SK-N-SH treated with all-trans-retinoic acid at 6 μM for 48 hours (cell line): ENCODE data around the gene RAB18.

Experiments used
- ATAC-seq: fragments of 200-7000 bp; cut with Tn5 transposase; 3 replicates; pipeline ENCODE4 v1.9.1; 2020; ENCODE audit warnings: mild to moderate bottlenecking, moderate library complexity
- ARNTL ChIP-seq: fragments of 450-650 bp; formaldehyde crosslinking; IDR thresholded peaks from 2 replicates; pipeline ENCODE4 v1.5.0; 2020; ENCODE audit warnings: low read depth, mild to moderate bottlenecking, moderate library complexity, borderline replicate concordance
- BACH2 ChIP-seq: fragments of 250-450 bp; sonication (Bioruptor Pico); IDR thresholded peaks from 2 replicates; pipeline ENCODE4 v1.9.0; 2021; ENCODE audit warnings: mild to moderate bottlenecking, borderline replicate concordance
- CSDC2 ChIP-seq: fragments of 250-450 bp; sonication (Bioruptor Pico); IDR thresholded peaks from 2 replicates; pipeline ENCODE4 v1.5.0; 2020; ENCODE audit warnings: mild to moderate bottlenecking, moderate library complexity
- ESRRG ChIP-seq: fragments of 250-450 bp; sonication (Bioruptor Pico); IDR thresholded peaks from 2 replicates; pipeline ENCODE4 v1.6.1; 2021; ENCODE audit warnings: mild to moderate bottlenecking
- GLIS3 ChIP-seq: fragments of 250-450 bp; sonication (Bioruptor Pico); IDR thresholded peaks from 2 replicates; pipeline ENCODE4 v1.5.0; 2020; ENCODE audit warnings: mild to moderate bottlenecking, moderate library complexity
- ISL1 ChIP-seq: fragments of 250-450 bp; sonication (Bioruptor Pico); IDR thresholded peaks from 2 replicates; pipeline ENCODE4 v2.1.2; 2022; ENCODE audit warnings: mild to moderate bottlenecking, moderate library complexity
- OSR1 ChIP-seq: fragments of 250-450 bp; sonication (Bioruptor Pico); IDR thresholded peaks from 2 replicates; pipeline ENCODE4 v1.8.0; 2022; ENCODE audit warnings: moderate library complexity, mild to moderate bottlenecking, inconsistent platforms
- RARB ChIP-seq: fragments of 250-450 bp; sonication (Bioruptor Pico); IDR thresholded peaks from 2 replicates; pipeline ENCODE4 v1.8.0; 2021; ENCODE audit warnings: mild to moderate bottlenecking, moderate library complexity
- SNAI2 ChIP-seq: fragments of 250-450 bp; sonication (Bioruptor Pico); IDR thresholded peaks from 2 replicates; pipeline ENCODE4 v1.5.0; 2020; ENCODE audit warnings: mild to moderate bottlenecking, moderate library complexity
- TCF4 ChIP-seq: fragments of 250-450 bp; sonication (Bioruptor Pico); IDR thresholded peaks from 2 replicates; pipeline ENCODE4 v1.8.0; 2021; ENCODE audit warnings: mild to moderate bottlenecking, moderate library complexity, borderline replicate concordance
- TOX ChIP-seq: fragments of 250-450 bp; sonication (Bioruptor Pico); IDR thresholded peaks from 2 replicates; pipeline ENCODE4 v1.8.0; 2021; ENCODE audit warnings: mild to moderate bottlenecking, moderate library complexity, borderline replicate concordance
- ZC3H10 ChIP-seq: fragments of 250-450 bp; sonication (Bioruptor Pico); IDR thresholded peaks from 2 replicates; pipeline ENCODE4 v1.5.1; 2021; ENCODE audit warnings: mild to moderate bottlenecking, moderate library complexity
- ZFP3 ChIP-seq: fragments of 250-450 bp; sonication (Bioruptor Pico); IDR thresholded peaks from 2 replicates; pipeline ENCODE4 v1.5.0; 2020; ENCODE audit warnings: mild to moderate bottlenecking, moderate library complexity
- ZFP30 ChIP-seq: fragments of 450-650 bp; formaldehyde crosslinking; IDR thresholded peaks from 2 replicates; pipeline ENCODE4 v1.5.0; 2022; ENCODE audit warnings: mild to moderate bottlenecking, moderate library complexity
- ZNF565 ChIP-seq: fragments of 450-650 bp; formaldehyde crosslinking; conservative IDR thresholded peaks from 2 replicates; pipeline ENCODE4 v1.5.0; 2020; ENCODE audit warnings: low read depth, mild to moderate bottlenecking, moderate library complexity
- ZNF70 ChIP-seq: fragments of 450-650 bp; formaldehyde crosslinking; IDR thresholded peaks from 2 replicates; pipeline ENCODE4 v1.5.0; 2020; ENCODE audit warnings: mild to moderate bottlenecking, moderate library complexity
- ZNF8 ChIP-seq: fragments of 450-650 bp; formaldehyde crosslinking; IDR thresholded peaks from 2 replicates; pipeline ENCODE4 v1.5.0; 2020; ENCODE audit warnings: mild to moderate bottlenecking, moderate library complexity
- TF ChIP-seq, protein P1 (sequence below): fragments of 250-450 bp; sonication (Bioruptor Pico); IDR thresholded peaks from 2 replicates; pipeline ENCODE4 v1.5.1; 2021; ENCODE audit warnings: mild to moderate bottlenecking, moderate library complexity
- TF ChIP-seq, protein P2 (sequence below): fragments of 250-450 bp; sonication (Bioruptor Pico); IDR thresholded peaks from 2 replicates; pipeline ENCODE4 v1.5.0; 2020; ENCODE audit warnings: mild to moderate bottlenecking, moderate library complexity
- TF ChIP-seq, protein P3 (sequence below): fragments of 250-450 bp; sonication (Bioruptor Pico); IDR thresholded peaks from 2 replicates; pipeline ENCODE4 v1.8.0; 2021; ENCODE audit warnings: low read depth, mild to moderate bottlenecking, moderate library complexity, borderline replicate concordance
- TF ChIP-seq, protein P4 (sequence below): fragments of 250-450 bp; sonication (Bioruptor Pico); IDR thresholded peaks from 2 replicates; pipeline ENCODE4 v1.8.0; 2020; ENCODE audit warnings: mild to moderate bottlenecking, moderate library complexity, borderline replicate concordance

RAB18 gene

DNA sequence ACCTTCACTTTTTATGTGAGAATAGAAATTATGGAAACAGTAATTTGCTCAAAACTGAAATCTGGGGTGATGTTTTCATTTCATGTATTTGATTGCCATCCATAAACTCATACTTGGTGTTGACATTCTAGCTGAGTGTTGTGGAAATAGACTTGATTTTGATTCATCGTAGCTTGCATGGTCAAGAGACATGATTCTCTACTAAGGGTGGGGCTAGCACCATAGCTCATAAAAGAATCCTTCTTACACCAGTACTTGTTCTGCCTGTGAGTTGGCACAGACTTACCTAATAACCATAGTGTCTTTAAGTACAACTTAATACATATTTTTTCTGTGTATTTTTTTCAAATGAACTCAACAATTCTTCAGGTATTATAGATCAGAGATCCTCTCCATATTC is 36.6 kb downstream of the RAB18 start:
- TF ChIP-seq ZFP3 (CRISPR knock-in tag) = no peak
- TF ChIP-seq GLIS3 = no peak
- TF ChIP-seq ZC3H10 (CRISPR knock-in tag) = no peak
- TF ChIP-seq, protein P1, sequence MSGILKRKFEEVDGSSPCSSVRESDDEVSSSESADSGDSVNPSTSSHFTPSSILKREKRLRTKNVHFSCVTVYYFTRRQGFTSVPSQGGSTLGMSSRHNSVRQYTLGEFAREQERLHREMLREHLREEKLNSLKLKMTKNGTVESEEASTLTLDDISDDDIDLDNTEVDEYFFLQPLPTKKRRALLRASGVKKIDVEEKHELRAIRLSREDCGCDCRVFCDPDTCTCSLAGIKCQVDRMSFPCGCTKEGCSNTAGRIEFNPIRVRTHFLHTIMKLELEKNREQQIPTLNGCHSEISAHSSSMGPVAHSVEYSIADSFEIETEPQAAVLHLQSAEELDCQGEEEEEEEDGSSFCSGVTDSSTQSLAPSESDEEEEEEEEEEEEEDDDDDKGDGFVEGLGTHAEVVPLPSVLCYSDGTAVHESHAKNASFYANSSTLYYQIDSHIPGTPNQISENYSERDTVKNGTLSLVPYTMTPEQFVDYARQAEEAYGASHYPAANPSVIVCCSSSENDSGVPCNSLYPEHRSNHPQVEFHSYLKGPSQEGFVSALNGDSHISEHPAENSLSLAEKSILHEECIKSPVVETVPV (CRISPR knock-in tag) = no peak
- no peak for TF ChIP-seq ISL1 (CRISPR knock-in tag)
- no peak for ATAC-seq

DNA sequence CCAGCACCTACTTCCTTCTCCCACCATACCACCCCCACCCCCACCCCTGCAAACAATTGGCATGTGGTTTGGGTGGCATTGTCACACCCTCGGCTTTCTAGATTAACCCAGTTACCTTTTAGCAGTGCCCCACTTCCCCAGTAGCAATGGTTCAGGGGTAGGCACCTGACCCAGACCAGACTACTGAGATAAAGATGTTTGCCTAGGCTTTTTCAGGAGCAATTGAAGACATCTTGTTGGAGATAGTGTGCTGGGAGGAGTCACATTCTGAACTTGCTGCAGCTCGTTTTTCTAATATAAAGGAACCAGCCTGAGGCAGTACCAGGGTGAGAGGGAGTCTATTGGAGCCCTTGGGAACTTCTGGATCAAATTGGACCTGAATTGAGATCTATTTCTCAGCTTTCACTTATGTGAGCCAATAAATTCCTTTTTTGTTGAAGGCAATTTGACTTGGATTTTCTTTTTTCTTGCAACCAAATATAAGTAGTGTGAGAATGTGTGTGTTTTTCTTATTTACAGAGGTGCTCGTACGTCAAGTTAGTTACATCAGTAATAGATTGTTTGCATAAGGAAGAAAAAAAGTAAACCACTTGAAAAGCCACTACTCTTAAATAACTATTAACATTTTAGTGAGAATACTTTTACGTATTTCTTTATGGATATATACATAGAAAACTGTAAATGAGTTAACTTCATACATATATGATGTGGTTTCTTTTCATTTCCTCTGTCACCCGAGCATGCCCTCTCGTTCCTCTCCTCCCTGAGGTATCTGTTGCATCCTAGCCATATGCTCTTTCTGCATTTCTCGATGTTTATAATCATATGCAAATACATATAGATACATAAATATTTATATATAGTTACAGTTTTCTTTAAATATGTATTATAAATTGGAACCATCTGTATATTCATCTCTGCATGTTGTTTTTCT is 38.0 kb downstream of the RAB18 start:
- TF ChIP-seq ARNTL (CRISPR knock-in tag) (no peak), SNAI2 (CRISPR knock-in tag) (no peak), TCF4 (CRISPR knock-in tag) (no peak), ESRRG (CRISPR knock-in tag) (no peak), GLIS3 (no peak), ZNF8 (CRISPR knock-in tag) (no peak), CSDC2 (CRISPR knock-in tag) (no peak), RARB (CRISPR knock-in tag) (no peak), OSR1 (CRISPR knock-in tag) (no peak), ZFP3 (CRISPR knock-in tag) (no peak), ZC3H10 (CRISPR knock-in tag) (no peak), TOX (CRISPR knock-in tag) (no peak)
- TF ChIP-seq, protein P2, sequence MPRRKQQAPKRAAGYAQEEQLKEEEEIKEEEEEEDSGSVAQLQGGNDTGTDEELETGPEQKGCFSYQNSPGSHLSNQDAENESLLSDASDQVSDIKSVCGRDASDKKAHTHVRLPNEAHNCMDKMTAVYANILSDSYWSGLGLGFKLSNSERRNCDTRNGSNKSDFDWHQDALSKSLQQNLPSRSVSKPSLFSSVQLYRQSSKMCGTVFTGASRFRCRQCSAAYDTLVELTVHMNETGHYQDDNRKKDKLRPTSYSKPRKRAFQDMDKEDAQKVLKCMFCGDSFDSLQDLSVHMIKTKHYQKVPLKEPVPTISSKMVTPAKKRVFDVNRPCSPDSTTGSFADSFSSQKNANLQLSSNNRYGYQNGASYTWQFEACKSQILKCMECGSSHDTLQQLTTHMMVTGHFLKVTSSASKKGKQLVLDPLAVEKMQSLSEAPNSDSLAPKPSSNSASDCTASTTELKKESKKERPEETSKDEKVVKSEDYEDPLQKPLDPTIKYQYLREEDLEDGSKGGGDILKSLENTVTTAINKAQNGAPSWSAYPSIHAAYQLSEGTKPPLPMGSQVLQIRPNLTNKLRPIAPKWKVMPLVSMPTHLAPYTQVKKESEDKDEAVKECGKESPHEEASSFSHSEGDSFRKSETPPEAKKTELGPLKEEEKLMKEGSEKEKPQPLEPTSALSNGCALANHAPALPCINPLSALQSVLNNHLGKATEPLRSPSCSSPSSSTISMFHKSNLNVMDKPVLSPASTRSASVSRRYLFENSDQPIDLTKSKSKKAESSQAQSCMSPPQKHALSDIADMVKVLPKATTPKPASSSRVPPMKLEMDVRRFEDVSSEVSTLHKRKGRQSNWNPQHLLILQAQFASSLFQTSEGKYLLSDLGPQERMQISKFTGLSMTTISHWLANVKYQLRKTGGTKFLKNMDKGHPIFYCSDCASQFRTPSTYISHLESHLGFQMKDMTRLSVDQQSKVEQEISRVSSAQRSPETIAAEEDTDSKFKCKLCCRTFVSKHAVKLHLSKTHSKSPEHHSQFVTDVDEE = no peak
- TF ChIP-seq, protein P3, sequence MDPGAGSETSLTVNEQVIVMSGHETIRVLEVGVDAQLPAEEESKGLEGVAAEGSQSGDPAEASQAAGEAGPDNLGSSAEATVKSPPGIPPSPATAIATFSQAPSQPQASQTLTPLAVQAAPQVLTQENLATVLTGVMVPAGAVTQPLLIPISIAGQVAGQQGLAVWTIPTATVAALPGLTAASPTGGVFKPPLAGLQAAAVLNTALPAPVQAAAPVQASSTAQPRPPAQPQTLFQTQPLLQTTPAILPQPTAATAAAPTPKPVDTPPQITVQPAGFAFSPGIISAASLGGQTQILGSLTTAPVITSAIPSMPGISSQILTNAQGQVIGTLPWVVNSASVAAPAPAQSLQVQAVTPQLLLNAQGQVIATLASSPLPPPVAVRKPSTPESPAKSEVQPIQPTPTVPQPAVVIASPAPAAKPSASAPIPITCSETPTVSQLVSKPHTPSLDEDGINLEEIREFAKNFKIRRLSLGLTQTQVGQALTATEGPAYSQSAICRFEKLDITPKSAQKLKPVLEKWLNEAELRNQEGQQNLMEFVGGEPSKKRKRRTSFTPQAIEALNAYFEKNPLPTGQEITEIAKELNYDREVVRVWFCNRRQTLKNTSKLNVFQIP = no peak
- no peak for ATAC-seq

DNA sequence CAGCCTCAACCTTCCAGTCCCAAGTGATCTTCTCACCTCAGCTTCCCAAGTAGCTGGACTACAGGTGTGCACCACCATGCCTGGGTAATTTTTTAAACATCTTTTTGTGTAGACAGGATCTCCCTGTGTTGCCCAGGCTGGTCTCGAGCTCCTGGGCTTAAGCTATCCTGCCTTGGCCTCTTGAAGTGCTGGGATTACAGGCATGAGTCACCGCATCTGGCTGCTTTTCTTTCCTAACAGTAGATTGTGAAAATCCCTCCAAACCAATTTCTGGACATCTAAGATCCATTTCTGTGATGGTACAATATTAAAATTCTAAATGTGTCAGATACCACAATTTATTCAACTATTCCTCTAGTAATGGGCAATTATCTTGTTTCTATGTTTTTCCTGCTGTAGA is 38.7 kb downstream of the RAB18 start:
- no peak for ATAC-seq
- no peak for TF ChIP-seq BACH2 (CRISPR knock-in tag)
- TF ChIP-seq ZNF565 = no peak
- no peak for TF ChIP-seq ESRRG (CRISPR knock-in tag)
- no peak for TF ChIP-seq GLIS3
- no peak for TF ChIP-seq ZNF70
- TF ChIP-seq OSR1 (CRISPR knock-in tag) = no peak
- TF ChIP-seq RARB (CRISPR knock-in tag) = no peak
- no peak for TF ChIP-seq ISL1 (CRISPR knock-in tag)
- TF ChIP-seq ZFP30 (CRISPR knock-in tag) = no peak
- no peak for TF ChIP-seq ZFP3 (CRISPR knock-in tag)
- TF ChIP-seq, protein P3 = no peak
- no peak for TF ChIP-seq ARNTL (CRISPR knock-in tag)
- TF ChIP-seq, protein P2 = no peak
- no peak for TF ChIP-seq TOX (CRISPR knock-in tag)
- TF ChIP-seq, protein P4, sequence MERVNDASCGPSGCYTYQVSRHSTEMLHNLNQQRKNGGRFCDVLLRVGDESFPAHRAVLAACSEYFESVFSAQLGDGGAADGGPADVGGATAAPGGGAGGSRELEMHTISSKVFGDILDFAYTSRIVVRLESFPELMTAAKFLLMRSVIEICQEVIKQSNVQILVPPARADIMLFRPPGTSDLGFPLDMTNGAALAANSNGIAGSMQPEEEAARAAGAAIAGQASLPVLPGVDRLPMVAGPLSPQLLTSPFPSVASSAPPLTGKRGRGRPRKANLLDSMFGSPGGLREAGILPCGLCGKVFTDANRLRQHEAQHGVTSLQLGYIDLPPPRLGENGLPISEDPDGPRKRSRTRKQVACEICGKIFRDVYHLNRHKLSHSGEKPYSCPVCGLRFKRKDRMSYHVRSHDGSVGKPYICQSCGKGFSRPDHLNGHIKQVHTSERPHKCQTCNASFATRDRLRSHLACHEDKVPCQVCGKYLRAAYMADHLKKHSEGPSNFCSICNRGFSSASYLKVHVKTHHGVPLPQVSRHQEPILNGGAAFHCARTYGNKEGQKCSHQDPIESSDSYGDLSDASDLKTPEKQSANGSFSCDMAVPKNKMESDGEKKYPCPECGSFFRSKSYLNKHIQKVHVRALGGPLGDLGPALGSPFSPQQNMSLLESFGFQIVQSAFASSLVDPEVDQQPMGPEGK (CRISPR knock-in tag) = no peak
